ENCODE data around the gene ZFP36L2.

- TF ChIP-seq POLR2A (IDR thresholded peaks at IDR 0.05) (no peak), CTCF (IDR thresholded peaks at IDR 0.05) (no peak)
Measured at GRCh38 chr2:43188561-43189386, 37.6 kb downstream of the ZFP36L2 start.
